DMS79 treated with DMSO at 0.1 percent for 48 hours (cell line): ENCODE measurements around the gene GPLD1.

Experiments used
- DNase-seq: peaks from one replicate; lab custom pipeline; 2025; lab: John Stamatoyannopoulos, UW

The GPLD1 gene

DNA sequence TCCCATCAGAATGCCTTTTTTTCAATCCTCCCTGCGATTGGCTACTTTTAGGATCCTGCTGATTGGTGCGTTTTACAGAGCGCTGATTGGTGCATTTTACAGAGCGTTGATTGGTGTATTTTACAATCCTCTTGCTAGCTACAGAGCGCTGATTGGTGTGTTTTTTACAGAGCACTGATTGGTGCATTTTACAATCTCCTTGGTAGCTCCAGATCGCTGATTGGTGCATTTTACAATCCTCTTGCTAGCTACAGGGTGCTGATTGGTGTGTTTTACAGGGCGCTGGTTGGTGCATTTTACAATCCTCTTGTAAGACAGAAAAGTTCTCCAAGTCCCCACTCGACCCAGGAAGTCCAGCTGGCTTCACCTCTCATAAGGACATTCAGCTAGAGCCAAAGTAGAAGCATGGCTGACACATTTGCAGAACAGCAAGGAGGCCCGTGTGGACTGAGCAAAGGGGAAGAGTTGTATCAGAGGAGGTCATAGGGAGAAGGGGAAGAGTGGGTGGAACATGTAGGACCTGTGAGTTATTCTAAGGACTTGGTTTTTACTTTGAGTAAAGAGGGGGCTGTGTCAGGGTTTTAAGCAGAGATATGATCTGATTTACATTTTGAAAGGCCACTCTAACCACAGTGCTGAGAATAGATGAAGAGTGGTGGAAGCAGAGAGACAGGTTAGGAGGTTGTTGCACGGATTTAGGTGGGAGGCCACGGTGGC, 8.0 kb upstream of the GPLD1 start:
- DNase-seq = no peak

DNA sequence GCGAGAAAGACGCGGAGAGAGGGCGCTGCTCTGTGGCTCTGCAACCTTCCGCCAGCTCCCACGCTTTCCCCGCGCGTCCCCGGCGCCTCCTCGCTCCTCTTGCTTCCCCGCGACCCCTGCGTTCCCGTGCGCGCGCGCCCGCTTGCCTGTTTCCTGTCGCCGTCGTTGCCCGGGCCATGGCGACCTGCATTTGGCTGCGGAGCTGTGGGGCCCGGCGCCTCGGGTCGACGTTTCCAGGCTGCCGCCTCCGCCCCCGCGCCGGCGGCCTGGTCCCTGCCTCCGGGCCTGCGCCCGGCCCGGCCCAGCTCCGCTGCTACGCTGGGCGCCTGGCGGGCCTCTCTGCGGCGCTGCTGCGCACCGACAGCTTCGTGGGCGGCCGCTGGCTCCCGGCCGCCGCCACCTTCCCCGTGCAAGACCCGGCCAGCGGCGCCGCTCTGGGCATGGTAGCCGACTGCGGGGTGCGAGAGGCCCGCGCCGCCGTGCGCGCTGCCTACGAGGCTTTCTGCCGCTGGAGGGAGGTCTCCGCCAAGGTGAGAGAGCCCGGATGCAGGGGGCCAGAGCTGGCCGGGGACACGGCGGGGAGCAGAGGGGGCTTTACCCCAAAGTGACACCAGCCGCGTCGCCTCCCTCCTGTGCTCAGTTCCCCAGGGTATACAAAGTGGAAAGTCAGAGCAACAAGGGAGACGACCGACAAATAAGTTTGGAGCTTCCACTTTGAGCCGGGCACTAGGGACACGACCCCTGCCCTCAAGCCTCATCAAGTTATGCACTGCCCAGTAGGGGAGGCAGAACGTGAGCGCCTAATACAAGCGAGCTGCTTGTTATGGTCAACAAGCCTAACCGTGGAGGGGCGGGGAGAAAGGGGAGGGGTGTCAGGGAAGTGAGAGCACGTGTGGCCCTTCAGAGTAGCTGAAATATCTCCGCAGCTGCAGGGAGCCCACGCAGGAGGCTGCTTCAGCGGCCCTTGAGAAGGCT, 5.7 kb upstream of the GPLD1 start, which contains the start of gene ALDH5A1:
Gene ALDH5A1 (plus strand): TSS at position 149 of the 975 bp plus-strand sequence. CDS start 28 bp downstream, at position 177.
- DNase-seq = peak; percentile 53

DNA sequence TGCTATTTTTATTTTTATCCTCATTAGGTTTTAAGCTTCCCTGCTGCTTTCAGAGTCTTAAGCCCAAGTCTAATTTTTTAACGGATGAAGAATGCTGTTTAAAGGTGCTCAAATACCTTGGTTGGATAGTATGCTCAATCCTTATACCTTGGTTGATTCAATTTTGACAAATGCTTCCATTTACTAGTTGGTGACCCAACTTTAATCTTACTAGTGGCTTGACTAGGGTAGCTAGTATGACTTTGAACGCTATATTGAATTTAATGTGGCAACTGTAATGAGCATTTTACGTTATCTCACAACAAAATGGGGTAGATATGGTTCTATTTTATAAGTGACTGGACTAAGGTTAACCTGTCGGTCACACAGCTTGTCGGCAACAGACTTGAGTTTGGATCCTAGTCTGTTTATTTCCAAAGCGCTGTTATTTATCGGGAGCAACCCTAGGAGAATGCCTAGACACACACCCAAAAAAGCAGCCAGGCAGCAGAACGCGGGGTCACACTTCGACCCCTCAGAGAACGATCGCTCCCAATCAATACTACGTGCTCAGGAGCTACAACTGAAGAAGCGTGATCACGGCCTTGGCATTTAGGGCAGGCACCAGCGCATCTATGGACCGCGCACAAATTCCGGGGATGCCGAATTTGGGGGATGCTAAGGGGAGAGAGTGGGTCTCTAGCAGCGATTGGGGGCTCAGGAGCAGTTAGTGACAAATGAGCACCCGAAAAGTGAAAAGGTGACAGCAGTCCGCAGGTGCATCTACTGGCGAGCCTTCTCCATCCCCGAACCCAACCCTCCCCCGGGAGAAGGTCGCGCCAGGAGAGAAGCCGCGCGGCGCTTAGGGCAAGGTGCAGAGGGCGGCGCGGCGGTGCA, 4.8 kb upstream of the GPLD1 start:
- no peak for DNase-seq

DNA sequence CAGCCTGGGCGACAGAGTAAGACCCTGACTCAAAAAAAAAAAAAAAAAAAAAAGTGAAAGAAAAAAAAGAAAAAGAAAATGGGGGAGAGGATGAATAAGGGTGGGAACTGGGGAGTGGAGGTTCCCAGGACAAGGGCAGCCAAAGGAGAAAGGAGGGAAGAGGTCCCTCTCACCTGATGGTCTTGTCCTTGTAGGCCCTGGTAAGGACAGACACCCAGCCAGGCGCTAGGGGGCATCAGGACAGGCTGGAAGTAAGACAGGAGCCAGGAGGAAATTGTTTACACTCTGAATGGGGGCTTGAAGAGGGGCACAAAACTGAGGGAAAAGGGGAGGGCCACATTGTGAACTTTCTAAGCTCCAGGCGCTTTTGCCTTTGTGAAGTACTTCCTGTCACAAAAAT, 3.1 kb upstream of the GPLD1 start:
- no peak for DNase-seq

DNA sequence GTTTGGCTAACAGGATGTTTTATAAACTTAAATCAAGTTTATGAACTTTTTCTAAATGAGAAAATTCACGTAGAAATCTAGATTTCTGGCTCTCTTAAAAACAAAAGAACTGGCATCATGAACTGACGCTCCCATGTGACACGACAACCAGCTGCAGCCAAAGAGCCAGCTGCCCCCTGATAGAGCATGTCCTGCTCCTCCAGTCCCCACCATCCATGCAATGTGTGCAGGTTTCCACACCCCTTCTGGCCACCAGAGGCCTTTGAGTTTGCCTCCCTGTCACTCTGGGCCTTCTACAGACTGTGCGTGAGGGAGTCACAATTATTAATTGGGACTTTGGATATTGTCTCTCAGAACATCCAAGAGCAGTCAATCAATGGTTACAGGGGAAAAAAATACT, 1.6 kb upstream of the GPLD1 start:
- DNase-seq = no peak

DNA sequence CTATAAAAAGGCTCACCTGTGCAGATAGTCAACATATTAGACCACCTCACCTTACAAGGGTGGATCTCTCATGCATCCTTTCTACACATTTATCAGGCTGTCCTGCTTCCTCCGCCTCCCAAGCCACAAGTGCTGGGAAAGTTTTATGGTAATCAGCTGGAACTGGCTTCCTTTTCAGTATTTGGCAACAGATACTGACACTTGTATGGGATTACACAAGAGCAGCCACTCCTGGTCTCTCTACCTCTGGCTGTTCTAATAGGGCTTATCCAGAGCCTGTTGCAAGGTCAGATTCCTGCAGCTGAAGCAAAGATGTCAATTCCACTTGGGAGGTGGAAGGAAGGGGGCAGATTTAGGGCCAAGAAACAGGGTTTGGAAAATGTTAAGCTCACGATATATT, 503 bp upstream of the GPLD1 start:
- DNase-seq = no peak

DNA sequence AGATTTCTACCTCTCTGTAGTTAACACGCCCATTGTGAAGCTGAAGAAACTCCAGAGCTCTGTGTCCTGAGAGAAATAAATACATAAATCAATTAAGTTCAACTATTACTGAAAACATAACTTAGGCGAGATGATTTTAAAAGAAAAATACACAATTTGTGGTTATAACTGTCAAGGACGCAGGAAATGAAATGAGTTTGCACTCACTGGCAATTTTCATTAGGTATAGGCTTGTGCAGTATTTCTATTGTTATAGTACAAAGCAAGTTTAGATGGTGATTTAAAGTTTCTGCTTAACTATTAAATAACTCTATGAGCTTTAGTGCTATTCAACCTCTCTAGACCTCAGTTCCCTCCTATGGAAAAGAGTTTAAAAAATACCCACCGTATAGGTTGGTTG, 3.3 kb downstream of the GPLD1 start:
- no peak for DNase-seq

DNA sequence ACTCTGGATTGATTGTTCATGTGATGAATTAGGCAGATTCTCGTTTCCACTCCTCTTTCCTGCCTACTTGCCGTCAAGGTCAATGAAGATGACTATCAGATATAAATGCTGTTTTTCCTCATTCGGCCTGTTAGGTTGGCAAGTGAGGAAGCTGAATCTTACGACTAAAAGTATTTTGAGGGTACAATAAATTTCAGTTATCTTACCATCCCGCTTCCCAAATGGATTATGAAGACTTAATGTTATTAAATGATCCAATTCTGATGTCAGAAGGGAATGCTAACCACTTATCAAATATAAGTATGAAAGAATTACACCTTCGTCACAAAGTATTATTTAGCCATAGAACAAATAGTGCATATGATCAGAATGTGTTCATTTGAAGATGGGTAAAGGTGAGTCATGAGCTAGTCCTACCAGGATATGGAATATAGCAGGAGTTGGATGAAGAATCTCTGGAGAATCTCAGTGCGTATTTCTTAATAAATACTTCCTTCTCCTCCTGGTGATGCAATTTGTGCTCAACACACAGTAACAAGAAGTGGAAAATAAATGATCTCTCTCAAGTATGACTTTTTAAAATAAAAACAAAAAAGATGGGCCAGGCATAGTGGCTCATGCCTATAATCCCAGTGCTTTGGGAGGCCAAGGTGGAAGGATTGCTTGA, 4.6 kb downstream of the GPLD1 start:
- no peak for DNase-seq

DNA sequence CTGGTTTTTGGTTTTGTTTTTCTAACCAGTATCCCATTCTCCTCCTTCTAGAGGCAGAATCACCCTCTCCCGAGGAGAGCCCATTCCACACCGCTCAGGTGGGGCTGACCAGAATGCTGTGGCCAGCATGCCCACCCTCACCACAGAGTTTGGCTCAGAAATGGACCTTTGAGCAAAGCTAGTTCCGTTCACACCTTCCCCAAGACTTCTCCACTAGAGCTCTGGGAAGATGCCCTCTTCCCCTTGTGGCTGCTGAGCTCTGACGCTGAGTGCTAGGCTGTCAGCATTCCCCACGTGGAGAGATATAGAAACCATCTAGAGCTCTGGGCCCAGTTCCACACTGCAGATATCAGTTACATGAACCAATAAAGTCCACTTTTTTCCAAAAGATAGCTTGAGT, 7.9 kb downstream of the GPLD1 start:
- DNase-seq = no peak

DNA sequence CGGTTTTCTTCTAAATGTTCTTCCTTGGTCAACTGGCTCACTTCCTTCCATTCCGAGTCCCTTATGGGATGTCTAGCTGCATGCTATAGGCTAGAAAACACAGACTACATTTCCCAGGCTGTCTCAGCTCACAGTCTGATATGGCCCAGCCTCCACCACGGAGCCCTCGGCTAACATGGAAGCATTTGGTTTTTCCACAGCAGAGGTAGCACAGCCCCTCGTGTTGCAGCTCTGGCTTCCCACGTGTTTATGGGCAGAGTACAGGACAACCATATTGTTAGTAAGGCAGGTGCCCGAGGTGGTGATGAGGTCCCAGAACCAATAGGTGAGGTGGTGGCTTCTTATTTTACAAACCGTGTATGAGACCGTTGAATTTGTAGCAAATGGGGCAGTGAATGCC, 8.7 kb downstream of the GPLD1 start:
- no peak for DNase-seq

DNA sequence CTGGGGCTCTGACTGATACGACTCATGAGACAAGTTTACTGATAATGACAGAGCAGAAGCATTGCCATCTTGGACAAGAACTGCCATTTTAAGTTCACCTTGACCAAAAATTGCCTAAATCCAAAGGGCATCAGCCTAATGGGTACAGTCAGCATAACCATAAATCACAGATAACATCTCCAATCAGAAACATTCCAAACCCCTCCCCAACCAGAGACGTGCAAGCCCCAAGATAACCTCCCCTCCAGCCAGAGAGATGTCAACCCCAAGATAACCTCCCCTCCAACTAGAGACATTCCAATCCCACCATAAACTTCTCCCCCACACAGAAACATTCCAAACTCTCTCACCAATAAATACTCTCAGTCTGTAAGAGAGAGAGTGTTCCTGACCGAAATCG, 10.5 kb downstream of the GPLD1 start:
- DNase-seq = no peak

DNA sequence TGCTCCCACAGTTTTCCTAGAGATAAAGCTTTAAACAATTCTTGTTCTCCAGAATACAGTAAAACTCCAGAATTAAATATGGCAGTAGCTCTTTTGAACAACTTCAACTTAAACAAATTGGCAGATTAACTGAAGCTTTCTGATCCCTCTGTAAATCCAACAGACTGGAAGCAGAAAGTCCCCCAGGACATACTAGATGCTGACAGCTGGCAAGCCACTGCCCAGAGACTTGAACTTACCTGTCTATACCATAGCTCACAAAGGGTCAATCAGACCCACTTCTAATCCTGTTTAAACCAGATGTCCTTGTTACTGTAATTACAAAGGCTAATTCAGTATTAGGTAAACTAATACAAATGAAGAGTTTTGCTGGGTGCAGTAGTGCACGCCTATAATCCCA, 12.3 kb downstream of the GPLD1 start:
- no peak for DNase-seq

DNA sequence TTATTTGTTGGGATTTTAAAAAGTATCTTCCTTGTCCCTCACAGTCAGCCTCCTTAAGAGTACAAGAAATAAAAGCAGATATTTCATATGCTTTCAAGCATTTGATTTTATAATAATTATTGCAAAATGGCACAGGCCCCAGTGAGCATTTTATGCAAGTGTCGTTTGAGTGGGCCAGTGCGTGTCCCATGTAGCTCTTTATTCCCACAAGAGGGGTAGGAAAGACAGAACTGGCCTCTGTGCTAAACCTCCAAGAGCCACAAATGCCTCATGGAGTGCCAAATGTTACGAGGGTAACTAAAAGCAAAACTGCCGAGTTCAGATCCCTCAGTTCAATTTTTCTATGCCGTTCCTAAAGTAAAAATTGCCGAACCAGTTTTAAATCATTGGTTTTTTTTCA, 12.7 kb downstream of the GPLD1 start:
- DNase-seq = no peak

DNA sequence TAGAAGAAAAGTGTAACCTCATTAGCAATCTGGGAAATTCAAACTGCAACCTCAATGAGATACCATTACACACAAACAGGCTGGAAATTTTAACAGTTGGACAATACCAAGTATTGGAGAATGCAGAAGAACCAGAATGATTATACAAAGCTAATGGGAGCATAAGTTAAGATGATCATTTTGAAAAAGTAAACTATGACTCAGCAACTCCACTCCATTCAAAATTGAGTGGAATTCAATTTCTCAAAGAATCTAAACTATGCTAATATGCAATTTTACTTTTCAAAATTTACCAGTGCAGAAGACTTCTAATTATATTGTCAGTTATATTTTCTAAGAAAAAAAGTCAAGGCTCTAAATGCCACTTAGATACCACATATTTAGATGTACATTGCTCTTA, 17.2 kb downstream of the GPLD1 start:
- DNase-seq = no peak

DNA sequence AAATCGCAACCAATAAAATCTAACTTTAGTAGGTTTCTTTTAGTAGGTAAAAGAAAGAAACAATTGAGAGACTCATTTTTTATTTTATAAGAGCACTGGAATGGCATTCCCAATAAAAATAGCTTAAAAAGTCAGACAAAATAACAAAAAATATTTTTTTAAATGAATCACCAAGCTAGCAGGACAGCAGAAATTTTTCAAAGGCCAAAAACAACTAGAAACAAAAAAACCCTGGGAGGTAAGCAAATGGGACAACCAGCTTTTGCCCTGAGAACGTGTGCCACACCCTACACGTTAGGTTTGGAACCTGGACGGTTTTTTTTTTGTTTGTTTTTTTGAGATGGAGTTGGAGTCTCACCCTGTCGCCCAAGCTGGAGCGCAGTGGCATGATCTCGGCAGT, 19.6 kb downstream of the GPLD1 start:
- DNase-seq = no peak

DNA sequence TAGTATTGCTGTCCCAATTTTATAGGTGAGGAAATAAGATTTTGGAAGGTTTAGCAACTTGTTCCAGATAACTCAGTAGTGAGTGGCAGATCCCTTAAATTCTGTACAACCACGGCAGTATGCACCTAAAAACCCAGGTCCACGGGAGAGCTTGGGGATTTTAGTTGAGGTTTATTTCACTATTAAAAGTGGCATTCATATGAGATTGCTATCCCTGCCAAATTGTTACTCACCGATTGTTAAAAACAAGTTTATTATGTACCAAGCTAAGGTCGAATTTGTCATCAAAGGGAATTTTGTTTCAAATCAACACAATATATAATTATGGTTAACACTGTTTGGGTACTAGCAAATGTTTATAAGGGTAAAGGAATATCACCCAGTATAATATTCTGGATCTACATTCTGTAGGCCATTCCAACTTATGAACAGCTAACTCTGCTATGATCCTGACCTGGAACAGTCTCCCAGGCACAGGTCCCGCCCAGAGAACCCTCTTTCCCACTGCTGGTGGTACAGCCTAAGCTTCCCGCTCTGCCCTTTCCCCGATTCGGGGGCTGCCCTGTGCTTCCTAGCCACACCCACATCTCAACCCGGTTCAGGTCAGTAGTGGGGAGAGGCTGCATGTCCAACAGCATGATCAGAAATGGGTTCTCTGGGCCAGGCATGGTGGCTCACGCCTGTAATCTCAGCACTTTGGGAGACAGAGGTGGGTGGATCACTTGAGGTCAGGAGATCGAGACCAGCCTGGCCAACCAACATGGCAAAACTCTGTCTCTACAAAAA, 24.9 kb downstream of the GPLD1 start:
- no peak for DNase-seq

DNA sequence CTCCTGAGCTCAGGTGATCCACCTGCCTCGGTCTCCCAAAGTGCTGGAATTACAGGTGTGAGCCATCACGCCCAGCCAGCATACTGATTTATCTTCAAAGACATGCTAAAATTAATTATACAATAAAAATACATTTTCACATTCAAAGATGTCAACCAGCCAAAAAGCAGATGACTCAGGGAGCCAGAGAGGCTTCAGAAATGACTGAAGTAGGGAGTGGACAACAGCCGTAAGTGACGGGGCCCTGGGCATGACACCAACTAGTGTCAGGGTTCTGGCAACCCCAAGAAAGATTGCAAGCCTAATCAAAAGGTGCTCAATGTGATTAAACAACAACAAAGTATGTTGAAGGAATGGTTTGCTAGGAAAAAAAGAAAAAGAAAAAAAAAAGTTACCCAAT, 28.4 kb downstream of the GPLD1 start:
- no peak for DNase-seq

DNA sequence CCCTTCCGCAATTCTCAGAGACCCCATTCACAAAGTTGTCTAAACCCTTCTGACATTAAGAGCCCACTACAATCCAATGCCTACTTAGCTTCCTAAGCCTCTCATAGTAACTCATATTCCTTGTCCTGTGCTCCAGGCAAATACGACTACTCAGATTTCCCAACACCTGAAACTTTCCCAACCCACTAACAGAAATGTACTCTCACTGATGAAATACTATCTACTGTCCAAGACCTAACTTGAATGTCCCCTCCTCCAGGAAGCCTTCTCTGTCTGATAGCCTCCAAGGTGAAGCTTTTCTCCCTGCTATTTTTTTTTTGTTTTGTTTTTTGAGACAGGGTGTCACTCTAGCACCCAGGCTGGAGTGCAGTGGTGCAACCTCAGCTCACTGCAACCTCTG, 30.4 kb downstream of the GPLD1 start:
- DNase-seq = no peak

DNA sequence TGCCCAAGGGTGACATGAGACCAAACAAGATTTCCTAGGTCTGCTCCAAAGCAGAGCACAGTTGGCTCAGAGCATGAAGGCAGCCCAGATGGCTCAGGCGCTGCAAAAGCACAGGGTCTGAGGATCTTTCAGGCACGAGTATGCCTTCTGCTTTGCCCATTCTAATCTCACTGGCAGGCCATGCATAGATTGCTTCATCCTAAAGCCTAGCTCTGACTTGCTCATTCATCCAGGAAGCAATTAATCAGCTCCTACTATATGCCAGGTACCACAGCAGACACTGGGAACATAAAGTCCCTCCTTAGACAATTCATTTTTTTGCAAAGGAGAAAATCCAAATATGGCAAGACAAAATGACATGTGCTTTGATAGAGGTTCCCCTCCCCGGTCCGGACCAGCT, 31.2 kb downstream of the GPLD1 start:
- DNase-seq = no peak

DNA sequence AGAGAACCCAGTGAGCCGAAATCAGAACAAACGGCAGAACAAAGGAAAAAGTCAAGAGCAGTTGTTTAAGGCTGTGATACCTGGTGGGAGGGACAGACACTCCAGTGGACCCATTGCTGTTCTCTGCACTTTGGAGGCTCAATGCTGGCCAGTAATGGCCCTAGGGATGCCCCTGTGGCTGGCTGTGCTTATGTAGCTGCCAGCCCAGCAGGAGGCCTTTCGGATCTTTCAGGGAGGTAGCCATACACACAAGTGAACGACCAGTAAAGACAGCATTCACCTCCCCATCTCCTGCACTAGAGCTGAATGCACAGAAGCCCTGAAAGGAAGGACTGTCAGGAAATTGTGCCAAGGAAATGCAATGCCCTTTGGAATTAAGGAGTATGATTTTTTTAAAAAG, 34.3 kb downstream of the GPLD1 start:
- no peak for DNase-seq

DNA sequence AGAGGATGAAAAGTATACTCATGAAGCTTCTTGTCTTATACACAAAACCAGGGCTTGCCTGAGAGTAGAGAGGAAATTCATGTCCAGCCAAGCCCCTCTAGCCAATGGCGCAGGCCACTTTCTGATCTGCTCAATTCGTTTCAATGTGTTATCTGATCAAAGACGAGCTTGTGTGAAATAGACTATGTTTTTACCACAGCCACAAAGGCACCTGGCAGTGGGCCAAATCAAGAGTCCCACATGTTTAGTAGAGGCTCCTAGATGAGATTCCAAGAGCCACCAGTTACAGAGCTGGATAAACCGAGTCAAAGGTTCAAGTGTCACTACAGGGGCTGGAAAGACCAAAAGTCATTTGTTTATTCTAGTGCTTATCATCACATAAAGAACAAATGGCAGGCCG, 34.9 kb downstream of the GPLD1 start:
- no peak for DNase-seq
